HPDE6-E6E7 (cell line): Measurements from ENCODE around the gene NELFB.
A peak's percentile ranks its signal among the peaks of the same experiment; 100 is the strongest.
"Not testable (repeated sequence)": the region's sequence is repeated elsewhere in the genome, so short reads cannot be mapped to it uniquely, and the experiment has no call there.

Source experiments
- DNase-seq: peaks from one replicate; pipeline ENCODE4 v3.0.0; 2011; ENCODE audit warnings: missing footprints; ENCODE audit errors: extremely low spot score

Gene NELFB

GRCh38 chr9:137234758-137235423, 20.2 kb upstream of the NELFB start:
- no peak for DNase-seq

- DNase-seq = no peak
These were observed 19.5 kb upstream of the NELFB start for GRCh38 chr9:137235424-137236237.

GRCh38 chr9:137236238-137236935, 18.7 kb upstream of the NELFB start:
- DNase-seq = peak; percentile 85

- DNase-seq = no peak
These were observed 18.1 kb upstream of the NELFB start for GRCh38 chr9:137236936-137237421.

GRCh38 chr9:137237759-137238726, 17.1 kb upstream of the NELFB start:
- DNase-seq = no peak

- not testable (repeated sequence) for DNase-seq
These were observed 15.5 kb upstream of the NELFB start for GRCh38 chr9:137239541-137240200.

GRCh38 chr9:137240318-137240840, 14.7 kb upstream of the NELFB start:
- DNase-seq = no peak

GRCh38 chr9:137240841-137241489, 14.2 kb upstream of the NELFB start, which contains the start of gene TUBB4B:
TSS of gene TUBB4B (plus strand) at chr9:137241287. CDS start at chr9:137241361, 74 bp downstream.
- DNase-seq = peak; percentile 99

- DNase-seq = peak; percentile 67
These were observed 13.4 kb upstream of the NELFB start for GRCh38 chr9:137241490-137242268.

GRCh38 chr9:137242269-137243203, 12.6 kb upstream of the NELFB start:
- DNase-seq = no peak

- not testable (repeated sequence) for DNase-seq
These were observed 11.9 kb upstream of the NELFB start for GRCh38 chr9:137243266-137243625.

GRCh38 chr9:137243626-137244485, 11.3 kb upstream of the NELFB start:
- DNase-seq = no peak

GRCh38 chr9:137244486-137245449, 10.4 kb upstream of the NELFB start:
- no peak for DNase-seq

- no peak for DNase-seq
These were observed 9.4 kb upstream of the NELFB start for GRCh38 chr9:137245450-137246421.
